Measurements from ENCODE around the gene SMIM26. TPM values are rescaled to one million over a fixed set of nuclear protein-coding genes. Genes with fewer than 3 reads are reported as not detected.

The SMIM26 gene
- total RNA-seq, 4 donors from 2014 or later, result 203 to 374 (median 286) TPM

- Histone ChIP-seq H3K9me3 (no peaks in the 10 kb centered on the region), H3K27me3 (no peaks in the 10 kb centered on the region), H3K27ac (no peak overlapping the region), H3K4me3 (no peak overlapping the region), H3K4me1 (no peaks in the 10 kb centered on the region), H3K36me3 (no peaks in the 10 kb centered on the region)
- TF ChIP-seq POLR2A (IDR thresholded peaks at IDR 0.05) (no peak), CTCF (IDR thresholded peaks at IDR 0.05 in 4 of 5, conservative IDR thresholded peaks at IDR 0.05 in 1 of 5) (no peak)
- in situ Hi-C loops (cut with MboI; ENCODE audit: low sequenced_read_pairs in 4 of 4) (no loop called here), intact Hi-C loops (cut with DNase I; ENCODE audit: low total_unique reads) (no loop called here)
- DNase-seq (no peak), ATAC-seq (no peak)
Measured at GRCh38 chr20:18615020-18615650, 47.9 kb downstream of the SMIM26 start.

Other genes with a start within 250 kb of the SMIM26 start
- gene DZANK1, start 100.4 kb upstream of the SMIM26 start, total RNA-seq, result 1 to 10 TPM in 1 of 4 donors, under 1 TPM in 3; 0.18 to 1.0 (median 0.62) TPM
- 1 to 10 TPM; 6.0 to 8.7 (median 6.8) TPM for gene POLR3F, start 100.0 kb upstream of the SMIM26 start, total RNA-seq
- gene RBBP9, start 70.2 kb upstream of the SMIM26 start, total RNA-seq, result 10 to 100 TPM in 1 of 4 donors, 1 to 10 TPM in 3; 3.0 to 17.5 (median 6.1) TPM
- gene SEC23B, start 59.5 kb upstream of the SMIM26 start, total RNA-seq, result 10 to 100 TPM in 1 of 4 donors, 1 to 10 TPM in 3; 7.2 to 10.7 (median 8.1) TPM
- 10 to 100 TPM; 18.0 to 33.0 (median 26.5) TPM for gene DTD1, start 20.6 kb downstream of the SMIM26 start, total RNA-seq
- not detected for gene SCP2D1, start 246.4 kb downstream of the SMIM26 start, total RNA-seq